HepG2 (cell line): Measurements from ENCODE around the gene LTB4R2. TPM values are rescaled to one million over a fixed set of nuclear protein-coding genes. Genes with fewer than 3 reads are reported as not detected.

Source experiments
- ARID3A ChIP-seq: IDR thresholded peaks from 2 replicates; pipeline ENCODE4 v1.6.1; 2012; ENCODE audit warnings: low read depth, low read length, improper control_type of control experiment
- ATF6 ChIP-seq: sonication (generic); formaldehyde crosslinking; conservative IDR thresholded peaks from 2 replicates; pipeline ENCODE4 v1.4.0; 2020; ENCODE audit warnings: missing genetic modification reagents
- CCDC6 ChIP-seq: sonication (generic); formaldehyde crosslinking; IDR thresholded peaks from 2 replicates; pipeline ENCODE4 v1.8.1; 2022; ENCODE audit warnings: mild to moderate bottlenecking, missing genetic modification reagents, moderate library complexity
- CEBPZ ChIP-seq: IDR thresholded peaks from 2 replicates; pipeline ENCODE4 v1.6.1; 2012; ENCODE audit warnings: low read length, improper control_type of control experiment
- MEF2D ChIP-seq: sonication (generic); formaldehyde crosslinking; IDR thresholded peaks from 2 replicates; pipeline ENCODE4 v1.5.1; 2020; ENCODE audit warnings: mild to moderate bottlenecking, missing genetic modification reagents
- MEIS2 ChIP-seq: sonication (generic); formaldehyde crosslinking; IDR thresholded peaks from 2 replicates; pipeline ENCODE4 v1.9.0; 2021; ENCODE audit warnings: mild to moderate bottlenecking, missing genetic modification reagents
- MIER3 ChIP-seq: IDR thresholded peaks from 2 replicates; pipeline ENCODE4 v1.6.1; 2016; ENCODE audit warnings: missing compliant biosample characterization, borderline replicate concordance
- RCOR2 ChIP-seq: IDR thresholded peaks from 2 replicates; pipeline ENCODE4 v1.6.1; 2016; ENCODE audit warnings: missing biosample characterization, missing genetic modification reagents
- TRIM24 ChIP-seq: sonication (generic); formaldehyde crosslinking; IDR thresholded peaks from 2 replicates; pipeline ENCODE4 v1.8.0; 2022; ENCODE audit warnings: mild to moderate bottlenecking, missing genetic modification reagents
- XRCC5 ChIP-seq: fragments of 200-400 bp; formaldehyde crosslinking; optimal IDR thresholded peaks from 2 replicates; pipeline ENCODE3; 2017; ENCODE audit warnings: mild to moderate bottlenecking, low read length
- ZNF30 ChIP-seq: sonication (generic); formaldehyde crosslinking; IDR thresholded peaks from 2 replicates; pipeline ENCODE4 v1.5.0; 2020; ENCODE audit warnings: mild to moderate bottlenecking, missing genetic modification reagents
- ZNF441 ChIP-seq: sonication (generic); formaldehyde crosslinking; IDR thresholded peaks from 2 replicates; pipeline ENCODE4 v1.7.0; 2021; ENCODE audit warnings: missing genetic modification reagents, borderline replicate concordance
- ZNF446 ChIP-seq: sonication (generic); formaldehyde crosslinking; IDR thresholded peaks from 2 replicates; pipeline ENCODE4 v1.5.0; 2020; ENCODE audit warnings: mild to moderate bottlenecking, missing genetic modification reagents
- ZNF605 ChIP-seq: sonication (generic); formaldehyde crosslinking; IDR thresholded peaks from 2 replicates; pipeline ENCODE4 v1.8.0; 2022; ENCODE audit warnings: mild to moderate bottlenecking, missing genetic modification reagents
- polyA plus RNA-seq, 8 experiments: library from polyadenylated mRNA; depleted of rRNA in 3 of 8; stranded (reverse) in 7 of 8; unstranded in 1 of 8; fragments of >200 nt; fragmentation: Illumina TruSeq in 4 of 8; extraction: Trizol in 4 of 8; gene quantifications; 2 replicates each; pipeline versions ENCODE4 v1.2.1 to v1.2.3, GENCODE V29; 2011 to 2016; ENCODE audit warnings: low read depth in 4 of 8, missing spikeins in 1 of 8, mixed read lengths in 1 of 8; ENCODE audit not compliant: insufficient read depth in 1 of 8
- total RNA-seq, 5 experiments: library from RNA; depleted of rRNA; stranded (reverse); fragments of >200 nt; fragmentation: Illumina TruSeq; extraction: Trizol; gene quantifications; 2 replicates each; pipeline ENCODE4 v1.2.3, GENCODE V29; 2016; ENCODE audit warnings: low read depth in 1 of 5
- TF ChIP-seq, protein P1 (sequence below): sonication (generic); formaldehyde crosslinking; IDR thresholded peaks from 2 replicates; pipeline ENCODE4 v1.8.0; 2022; ENCODE audit warnings: mild to moderate bottlenecking, missing genetic modification reagents, moderate library complexity
- TF ChIP-seq, protein P2 (sequence below): sonication (generic); formaldehyde crosslinking; IDR thresholded peaks from 2 replicates; pipeline ENCODE4 v1.5.0; 2020; ENCODE audit warnings: missing genetic modification reagents
- TF ChIP-seq, protein P3 (sequence below): sonication (generic); formaldehyde crosslinking; IDR thresholded peaks from 2 replicates; pipeline ENCODE4 v1.4.0; 2020; ENCODE audit warnings: missing genetic modification reagents, mild to moderate bottlenecking, borderline replicate concordance

LTB4R2 gene
- total and polyA plus RNA-seq, 2 of the 13 experiments (the other 11 are each of a cell fraction or from before 2014, with no cell fraction given) = 3.9 to 6.9 TPM

DNA sequence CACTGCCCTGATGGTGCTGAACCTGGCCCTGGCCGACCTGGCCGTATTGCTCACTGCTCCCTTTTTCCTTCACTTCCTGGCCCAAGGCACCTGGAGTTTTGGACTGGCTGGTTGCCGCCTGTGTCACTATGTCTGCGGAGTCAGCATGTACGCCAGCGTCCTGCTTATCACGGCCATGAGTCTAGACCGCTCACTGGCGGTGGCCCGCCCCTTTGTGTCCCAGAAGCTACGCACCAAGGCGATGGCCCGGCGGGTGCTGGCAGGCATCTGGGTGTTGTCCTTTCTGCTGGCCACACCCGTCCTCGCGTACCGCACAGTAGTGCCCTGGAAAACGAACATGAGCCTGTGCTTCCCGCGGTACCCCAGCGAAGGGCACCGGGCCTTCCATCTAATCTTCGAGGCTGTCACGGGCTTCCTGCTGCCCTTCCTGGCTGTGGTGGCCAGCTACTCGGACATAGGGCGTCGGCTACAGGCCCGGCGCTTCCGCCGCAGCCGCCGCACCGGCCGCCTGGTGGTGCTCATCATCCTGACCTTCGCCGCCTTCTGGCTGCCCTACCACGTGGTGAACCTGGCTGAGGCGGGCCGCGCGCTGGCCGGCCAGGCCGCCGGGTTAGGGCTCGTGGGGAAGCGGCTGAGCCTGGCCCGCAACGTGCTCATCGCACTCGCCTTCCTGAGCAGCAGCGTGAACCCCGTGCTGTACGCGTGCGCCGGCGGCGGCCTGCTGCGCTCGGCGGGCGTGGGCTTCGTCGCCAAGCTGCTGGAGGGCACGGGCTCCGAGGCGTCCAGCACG lies 6.1 kb downstream of the LTB4R2 start (continued):
- TF ChIP-seq, protein P1, sequence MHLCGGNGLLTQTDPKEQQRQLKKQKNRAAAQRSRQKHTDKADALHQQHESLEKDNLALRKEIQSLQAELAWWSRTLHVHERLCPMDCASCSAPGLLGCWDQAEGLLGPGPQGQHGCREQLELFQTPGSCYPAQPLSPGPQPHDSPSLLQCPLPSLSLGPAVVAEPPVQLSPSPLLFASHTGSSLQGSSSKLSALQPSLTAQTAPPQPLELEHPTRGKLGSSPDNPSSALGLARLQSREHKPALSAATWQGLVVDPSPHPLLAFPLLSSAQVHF (CRISPR knock-in tag) = no peak
- no peak for TF ChIP-seq TRIM24 (CRISPR knock-in tag)
- TF ChIP-seq CCDC6 (CRISPR knock-in tag) = no peak
- peak; percentile 98 for TF ChIP-seq MEIS2 (CRISPR knock-in tag)
- peak; percentile 94 for TF ChIP-seq ZNF441
- TF ChIP-seq ZNF446 = peak; percentile 96
- TF ChIP-seq ATF6 = peak; percentile 82; the same call in 1 of the 2 replicates
- TF ChIP-seq RCOR2 (CRISPR knock-in tag) = 0 out of 2 replicates have a peak, but pooled peaks have one; percentile 49
- peak; percentile 92 for TF ChIP-seq ZNF605 (CRISPR knock-in tag)
- no peak for TF ChIP-seq CEBPZ
- TF ChIP-seq ZNF30 (CRISPR knock-in tag) = no peak
- TF ChIP-seq, protein P2, sequence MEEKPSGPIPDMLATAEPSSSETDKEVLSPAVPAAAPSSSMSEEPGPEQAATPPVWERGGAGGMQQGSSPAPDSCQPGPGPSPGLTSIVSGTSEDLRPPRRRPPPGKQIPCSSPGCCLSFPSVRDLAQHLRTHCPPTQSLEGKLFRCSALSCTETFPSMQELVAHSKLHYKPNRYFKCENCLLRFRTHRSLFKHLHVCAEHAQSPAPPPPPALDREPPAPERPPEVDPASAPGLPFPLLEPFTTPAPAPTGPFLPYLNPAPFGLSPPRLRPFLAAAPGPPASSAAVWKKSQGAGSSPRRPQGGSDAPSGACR (CRISPR knock-in tag) = no peak
- TF ChIP-seq, protein P3, sequence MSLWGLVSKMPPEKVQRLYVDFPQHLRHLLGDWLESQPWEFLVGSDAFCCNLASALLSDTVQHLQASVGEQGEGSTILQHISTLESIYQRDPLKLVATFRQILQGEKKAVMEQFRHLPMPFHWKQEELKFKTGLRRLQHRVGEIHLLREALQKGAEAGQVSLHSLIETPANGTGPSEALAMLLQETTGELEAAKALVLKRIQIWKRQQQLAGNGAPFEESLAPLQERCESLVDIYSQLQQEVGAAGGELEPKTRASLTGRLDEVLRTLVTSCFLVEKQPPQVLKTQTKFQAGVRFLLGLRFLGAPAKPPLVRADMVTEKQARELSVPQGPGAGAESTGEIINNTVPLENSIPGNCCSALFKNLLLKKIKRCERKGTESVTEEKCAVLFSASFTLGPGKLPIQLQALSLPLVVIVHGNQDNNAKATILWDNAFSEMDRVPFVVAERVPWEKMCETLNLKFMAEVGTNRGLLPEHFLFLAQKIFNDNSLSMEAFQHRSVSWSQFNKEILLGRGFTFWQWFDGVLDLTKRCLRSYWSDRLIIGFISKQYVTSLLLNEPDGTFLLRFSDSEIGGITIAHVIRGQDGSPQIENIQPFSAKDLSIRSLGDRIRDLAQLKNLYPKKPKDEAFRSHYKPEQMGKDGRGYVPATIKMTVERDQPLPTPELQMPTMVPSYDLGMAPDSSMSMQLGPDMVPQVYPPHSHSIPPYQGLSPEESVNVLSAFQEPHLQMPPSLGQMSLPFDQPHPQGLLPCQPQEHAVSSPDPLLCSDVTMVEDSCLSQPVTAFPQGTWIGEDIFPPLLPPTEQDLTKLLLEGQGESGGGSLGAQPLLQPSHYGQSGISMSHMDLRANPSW (CRISPR knock-in tag) = peak; percentile 87
- TF ChIP-seq MEF2D (CRISPR knock-in tag) = peak; percentile 93; the same call in 1 of the 2 replicates
- no peak for TF ChIP-seq XRCC5
- no peak for TF ChIP-seq ARID3A
- peak; percentile 88; the same call in 1 of the 2 replicates for TF ChIP-seq MIER3 (CRISPR knock-in tag)
